H1 (cell line): Measurements from ENCODE around the gene CLEC4E. TPM values are rescaled to one million over a fixed set of nuclear protein-coding genes. Genes with fewer than 3 reads are reported as not detected.
"Not testable (repeated sequence)": the region's sequence is repeated elsewhere in the genome, so short reads cannot be mapped to it uniquely, and the experiment has no call there.

ENCODE experiments used
- CTCF ChIA-PET: fragments of 300-600 bp; sonication (Branson Sonifier 250); formaldehyde crosslinking; loops from one replicate; lab custom pipeline; 2021; ENCODE audit not compliant: partially characterized antibody; lab: Charles Lee
- POLR2A ChIA-PET: fragments of 300-600 bp; sonication (Branson Sonifier 250); formaldehyde crosslinking; loops from one replicate; lab custom pipeline; 2021; ENCODE audit warnings: inconsistent platforms; ENCODE audit not compliant: partially characterized antibody; lab: Charles Lee
- DNase-seq, 2 experiments: peaks; one replicate each; pipeline versions ENCODE4 v3.0.0 to v3.0.0-alpha.2; 2010 to 2022; ENCODE audit warnings: low spot score in 2 of 2, low read depth in 1 of 2, mixed read lengths in 1 of 2
- FAIRE-seq: peaks from 2 replicates; lab custom pipeline; 2011; peaks lifted over from hg19 to GRCh38; lab: Jason Lieb, UNC
- H2AFZ ChIP-seq: 2 replicates; pipeline ENCODE4 v1.8.1; 2012; ENCODE audit warnings: low read length, inconsistent platforms
- H2AK5ac ChIP-seq: 2 replicates; pipeline ENCODE4 v1.6.1; 2013; ENCODE audit warnings: low read depth, low read length
- H2BK120ac ChIP-seq: replicated peaks from 2 replicates; pipeline ENCODE3; 2013; ENCODE audit warnings: low read depth, low read length, inconsistent platforms
- H2BK12ac ChIP-seq: 2 replicates; pipeline ENCODE4 v1.6.1; 2013; ENCODE audit warnings: low read depth, low read length
- H2BK15ac ChIP-seq: 2 replicates; pipeline ENCODE4 v1.6.1; 2013; ENCODE audit warnings: low read length
- H2BK20ac ChIP-seq: 2 replicates; pipeline ENCODE4 v1.6.1; 2013; ENCODE audit warnings: low read length
- H2BK5ac ChIP-seq: 2 replicates; pipeline ENCODE4 v1.6.1; 2013; ENCODE audit warnings: low read depth, low read length
- H3K14ac ChIP-seq: 2 replicates; pipeline ENCODE4 v1.6.1; 2013; ENCODE audit warnings: inconsistent platforms; ENCODE audit not compliant: insufficient read length
- H3K18ac ChIP-seq: 2 replicates; pipeline ENCODE4 v1.6.1; 2013; ENCODE audit warnings: low read length; ENCODE audit errors: extremely low read depth
- H3K23ac ChIP-seq: 2 replicates; pipeline ENCODE4 v1.6.1; 2013; ENCODE audit warnings: inconsistent platforms; ENCODE audit not compliant: insufficient read length
- H3K23me2 ChIP-seq: 2 replicates; pipeline ENCODE4 v1.6.1; 2013; ENCODE audit warnings: low read depth, low read length
- H3K27ac ChIP-seq: 2 replicates; pipeline ENCODE4 v1.6.1; 2011; ENCODE audit warnings: low read depth, low read length, inconsistent platforms
- H3K27me3 ChIP-seq, 4 experiments: replicated peaks in 1 of 4; 1 replicate in 1 of 4; 2 replicates in 3 of 4; pipeline versions ENCODE4 v1.6.1 to v1.8.1; 2011 to 2013; ENCODE audit warnings: low read length in 3 of 4, mild to moderate bottlenecking in 3 of 4, inconsistent platforms in 2 of 4, mixed read lengths in 2 of 4, moderate library complexity in 1 of 4; ENCODE audit not compliant: control insufficient read depth in 3 of 4, insufficient read depth in 3 of 4; ENCODE audit errors: extremely low read depth in 1 of 4
- H3K36me3 ChIP-seq, 4 experiments: 2 replicates each; pipeline versions ENCODE4 v1.6.1 to v1.8.1; 2011 to 2013; ENCODE audit warnings: mild to moderate bottlenecking in 4 of 4, low read length in 3 of 4, moderate library complexity in 2 of 4, control low read depth in 1 of 4, inconsistent platforms in 1 of 4; ENCODE audit not compliant: insufficient read depth in 4 of 4, control insufficient read depth in 2 of 4
- H3K4ac ChIP-seq: replicated peaks from 2 replicates; pipeline ENCODE3; 2013; ENCODE audit warnings: low read length, low read depth, mixed read lengths, inconsistent platforms; ENCODE audit not compliant: insufficient read length
- H3K4me1 ChIP-seq, 4 experiments: replicated peaks in 1 of 4; 1 replicate in 1 of 4; 2 replicates in 3 of 4; pipeline versions ENCODE4 v1.6.1 to v1.8.1; 2011 to 2013; ENCODE audit warnings: low read length in 3 of 4, inconsistent platforms in 2 of 4, mixed read lengths in 1 of 4; ENCODE audit not compliant: insufficient read depth in 4 of 4, control insufficient read depth in 3 of 4
- H3K4me2 ChIP-seq, 2 experiments: 2 replicates each; pipeline versions ENCODE4 v1.6.1 to v1.8.1; 2011 to 2013; ENCODE audit warnings: low read depth in 2 of 2, low read length in 2 of 2, control low read depth in 1 of 2, inconsistent platforms in 1 of 2, mild to moderate bottlenecking in 1 of 2; ENCODE audit not compliant: insufficient read depth in 1 of 2
- H3K4me3 ChIP-seq, 4 experiments: fragments of 200-600, 300-600 bp in 1 of 4; sonication (generic), shearing (Covaris generic), sonication (Bioruptor Twin) in 1 of 4; 2 replicates each; pipeline versions ENCODE4 v1.5.1 to v1.8.1; 2011 to 2016; ENCODE audit warnings: low read length in 4 of 4, low read depth in 3 of 4, control low read depth in 2 of 4, inconsistent platforms in 2 of 4, mild to moderate bottlenecking in 2 of 4, mixed read lengths in 1 of 4, moderate library complexity in 1 of 4; ENCODE audit not compliant: insufficient read depth in 2 of 4; ENCODE audit errors: extremely low read depth in 1 of 4
- H3K56ac ChIP-seq: replicated peaks from 2 replicates; pipeline ENCODE3; 2013; ENCODE audit warnings: low read depth, mild to moderate bottlenecking, mixed read lengths, low read length, inconsistent platforms; ENCODE audit not compliant: insufficient read length
- H3K79me1 ChIP-seq: 2 replicates; pipeline ENCODE4 v1.6.1; 2013; ENCODE audit warnings: low read depth, low read length, control low read depth
- H3K79me2 ChIP-seq, 2 experiments: 2 replicates each; pipeline versions ENCODE4 v1.6.1 to v1.8.1; 2012 to 2013; ENCODE audit warnings: low read length in 2 of 2, mild to moderate bottlenecking in 2 of 2, inconsistent platforms in 1 of 2; ENCODE audit not compliant: insufficient read depth in 2 of 2, control insufficient read depth in 1 of 2
- H3K9ac ChIP-seq, 4 experiments: replicated peaks in 1 of 4; 1 replicate in 1 of 4; 2 replicates in 3 of 4; pipeline versions ENCODE4 v1.6.1 to v1.8.1; 2011 to 2013; ENCODE audit warnings: low read depth in 3 of 4, low read length in 3 of 4, control low read depth in 2 of 4, mild to moderate bottlenecking in 2 of 4, moderate library complexity in 2 of 4, inconsistent platforms in 1 of 4; ENCODE audit errors: extremely low read depth in 1 of 4
- H3K9me3 ChIP-seq, 2 experiments: 2 replicates each; pipeline versions ENCODE4 v1.6.1 to v1.8.1; 2012 to 2013; ENCODE audit warnings: mild to moderate bottlenecking in 2 of 2, moderate library complexity in 2 of 2, control low read depth in 1 of 2, inconsistent platforms in 1 of 2, low read depth in 1 of 2, low read length in 1 of 2, mixed read lengths in 1 of 2; ENCODE audit not compliant: insufficient read depth in 2 of 2
- H4K20me1 ChIP-seq, 2 experiments: replicated peaks in 1 of 2; 2 replicates each; pipeline versions ENCODE3 to v1.8.1; 2011 to 2013; ENCODE audit warnings: inconsistent platforms in 2 of 2, low read length in 2 of 2, mild to moderate bottlenecking in 1 of 2; ENCODE audit not compliant: insufficient read depth in 2 of 2, control insufficient read depth in 1 of 2
- H4K5ac ChIP-seq: 2 replicates; pipeline ENCODE4 v1.6.1; 2013; ENCODE audit warnings: low read length, low read depth, mixed read lengths, inconsistent platforms; ENCODE audit not compliant: insufficient read length
- H4K8ac ChIP-seq: 2 replicates; pipeline ENCODE4 v1.8.0; 2013; ENCODE audit warnings: mild to moderate bottlenecking, moderate library complexity, low read length, inconsistent platforms; ENCODE audit not compliant: insufficient read depth; ENCODE audit errors: extremely low read depth
- H4K91ac ChIP-seq: replicated peaks from 2 replicates; pipeline ENCODE3; 2013; ENCODE audit warnings: low read length, mixed read lengths, inconsistent platforms; ENCODE audit not compliant: insufficient read length
- WGBS, 2 experiments: shearing (Covaris generic) in 1 of 2; methylation state at CpG; one replicate each; pipeline versions ENCODE4 v1.1.6 to v1.1.7; 2013 to 2015; ENCODE audit warnings: low lambda C conversion rate in 2 of 2, mixed read lengths in 2 of 2, inconsistent platforms in 1 of 2, low coverage in 1 of 2, missing lambda C conversion rate in 1 of 2; ENCODE audit not compliant: insufficient replicate concordance in 2 of 2, insufficient coverage in 1 of 2, insufficient read length in 1 of 2; ENCODE audit errors: extremely low coverage in 1 of 2, missing lambda C conversion rate in 1 of 2; 5-methylcytosine and 5-hydroxymethylcytosine counted together
- polyA plus RNA-seq, 7 experiments: library from polyadenylated mRNA; depleted of rRNA in 3 of 7; stranded (reverse) in 5 of 7; unstranded in 2 of 7; fragments of >200 nt in 5 of 7; fragments of 200-250 nt in 2 of 7; gene quantifications; 1 replicate in 5 of 7; 2 replicates in 1 of 7; 4 replicates in 1 of 7; pipeline versions ENCODE4 v1.2.1 to v1.2.3, GENCODE V29; 2011 to 2013; ENCODE audit warnings: missing spikeins in 2 of 7, mixed read lengths in 2 of 7
- total RNA-seq: library from RNA; stranded (reverse); fragmentation: NEBNext Ultra II Directional; extraction: Animal tissue kit (Norgen Biotek cat#: 25700); gene quantifications from 2 replicates; pipeline ENCODE4 v1.2.1, GENCODE V29; 2021

Gene CLEC4E
- total and polyA plus RNA-seq, 2 of the 8 experiments (the other 6 are each of a cell fraction or from before 2014, with no cell fraction given), result 0.03 TPM; not detected in 1

DNA sequence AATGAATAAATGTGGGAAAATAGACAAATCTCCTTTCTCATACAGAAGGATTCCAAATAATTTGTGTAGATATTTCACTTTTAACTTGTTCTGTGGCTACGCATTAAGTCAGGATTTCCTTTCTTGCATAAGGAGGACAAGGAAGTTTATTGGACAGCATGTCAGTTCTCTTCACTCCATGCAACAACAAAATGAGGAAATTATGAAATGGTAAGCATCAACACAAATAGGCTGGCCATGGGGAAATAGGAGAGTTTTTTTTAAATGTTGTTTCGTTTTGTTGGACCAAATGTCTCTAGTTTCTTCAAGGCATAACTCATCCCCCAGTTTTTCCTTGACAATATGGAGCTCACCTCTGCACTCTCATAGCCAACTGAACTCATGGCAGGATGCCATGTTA is 25.3 kb upstream of the CLEC4E start:
- Histone ChIP-seq H3K9me3 (peaks cover 8 to 13% of the 10 kb centered on the region in 2 experiments), H3K4me1 (peaks cover 0 to 11% (median 6%) of the 10 kb centered on the region in 4 experiments; a peak in 6 of 7 replicates)
- H4K20me1 ChIP-seq, H3K14ac ChIP-seq, H3K27me3 ChIP-seq, H2BK5ac ChIP-seq, H2AFZ ChIP-seq, H3K23me2 ChIP-seq, H3K36me3 ChIP-seq, H3K4me2 ChIP-seq, H4K5ac ChIP-seq, FAIRE-seq, H2AK5ac ChIP-seq, H3K27ac ChIP-seq, DNase-seq, H2BK120ac ChIP-seq, H2BK15ac ChIP-seq, H3K4ac ChIP-seq, H3K79me1 ChIP-seq, H3K4me3 ChIP-seq, H4K8ac ChIP-seq, H2BK12ac ChIP-seq, H2BK20ac ChIP-seq, H3K18ac ChIP-seq, H3K79me2 ChIP-seq, H3K56ac ChIP-seq, H3K9ac ChIP-seq, H3K23ac ChIP-seq, H4K91ac ChIP-seq: not testable (repeated sequence)
- CTCF ChIA-PET, result interaction anchor here (0.9 to 1.9 kb wide), 4 partner anchors 12 to 294 kb away, joined by 3 to 6 read pairs (median 4); no protein-coding TSS in a partner anchor
- WGBS, 2 experiments, result 88% methylated on average over 2 of the region's 2 CpGs; no CpG with 5 or more reads in 1 of the 2 experiments
- POLR2A ChIA-PET, result interaction anchor here (0.7 kb wide), 1 partner anchor 22 kb away, joined by 3 read pairs; no protein-coding TSS in a partner anchor
